B cell (primary cell): ENCODE results near the gene UHRF2. TPM values are rescaled to one million over a fixed set of nuclear protein-coding genes. Genes with fewer than 3 reads are reported as not detected.

Experiments
- ATAC-seq: fragments of 200-7000 bp; cut with Tn5 transposase; one replicate; pipeline ENCODE4 v1.10.0; 2021; ENCODE audit warnings: low read depth, mild to moderate bottlenecking, moderate number of reproducible peaks, moderate library complexity
- CTCF ChIA-PET: fragments of 350-600 bp; sonication (Branson Sonifier 250); formaldehyde crosslinking; loops from one replicate; lab custom pipeline; 2021; ENCODE audit warnings: antibody characterized with exemption, inconsistent platforms; lab: Charles Lee
- POLR2A ChIA-PET: fragments of 350-600 bp; sonication (Branson Sonifier 250); formaldehyde crosslinking; loops from one replicate; lab custom pipeline; 2021; ENCODE audit warnings: antibody characterized with exemption; lab: Charles Lee
- DNase-seq: peaks from one replicate; pipeline ENCODE4 v3.0.0; 2013
- H2AFZ ChIP-seq: 2 replicates; pipeline ENCODE4 v1.6.1; 2012; ENCODE audit warnings: mild to moderate bottlenecking, low read depth, low read length; ENCODE audit not compliant: insufficient read depth, poor library complexity, severe bottlenecking
- H3K27ac ChIP-seq, 2 donors: 1 replicate in 1 of 2; 2 replicates in 1 of 2; pipeline ENCODE4 v1.5.1; 2012 to 2013; ENCODE audit warnings: low read length in 2 of 2, mild to moderate bottlenecking in 2 of 2, moderate library complexity in 1 of 2
- H3K27me3 ChIP-seq, 4 experiments: fragments of 200-600 bp in 1 of 4; sonication (generic) in 1 of 4; replicated peaks in 1 of 4; 1 replicate in 2 of 4; 2 replicates in 2 of 4; pipeline versions ENCODE4 v1.6.1 to v1.7.0; 2013 to 2016; ENCODE audit warnings: low read length in 3 of 4, mild to moderate bottlenecking in 2 of 4, mixed read lengths in 1 of 4, moderate library complexity in 1 of 4; ENCODE audit not compliant: insufficient read depth in 4 of 4, control insufficient read depth in 3 of 4; ENCODE audit errors: control extremely low read depth in 1 of 4
- H3K36me3 ChIP-seq, 2 experiments: replicated peaks in 1 of 2; 1 replicate in 1 of 2; 2 replicates in 1 of 2; pipeline versions ENCODE4 v1.6.1 to v1.7.1; 2013; ENCODE audit warnings: low read length in 1 of 2; ENCODE audit not compliant: insufficient read depth in 2 of 2, control insufficient read depth in 1 of 2; ENCODE audit errors: control extremely low read depth in 1 of 2, extremely low read depth in 1 of 2
- H3K4me1 ChIP-seq, 2 donors: fragments of 200-600 bp in 1 of 2; sonication (generic) in 1 of 2; 1 replicate in 1 of 2; 2 replicates in 1 of 2; pipeline versions ENCODE4 v1.5.1 to v1.6.1; 2013 to 2017; ENCODE audit warnings: low read length in 2 of 2; ENCODE audit not compliant: control insufficient read depth in 2 of 2, insufficient read depth in 2 of 2
- H3K4me2 ChIP-seq: replicated peaks from 2 replicates; pipeline ENCODE3; 2012; ENCODE audit warnings: mild to moderate bottlenecking, low read depth, low read length; ENCODE audit not compliant: poor library complexity, severe bottlenecking
- H3K4me3 ChIP-seq, 5 experiments: fragments of 200-600 bp in 1 of 5; sonication (generic) in 1 of 5; 1 replicate in 3 of 5; 2 replicates in 2 of 5; pipeline versions ENCODE4 v1.5.1 to v1.7.0; 2011 to 2016; ENCODE audit warnings: low read length in 4 of 5, mild to moderate bottlenecking in 4 of 5, low read depth in 2 of 5, control low read depth in 1 of 5, moderate library complexity in 1 of 5; ENCODE audit not compliant: insufficient read depth in 1 of 5; ENCODE audit errors: control extremely low read depth in 1 of 5, extremely low read depth in 1 of 5
- H3K79me2 ChIP-seq: fragments of 200-600 bp; sonication (generic); one replicate; pipeline ENCODE4 v1.6.0; 2016; ENCODE audit warnings: low read length; ENCODE audit not compliant: control insufficient read depth, insufficient read depth
- H3K9ac ChIP-seq: fragments of 200-600 bp; sonication (generic); 2 replicates; pipeline ENCODE4 v1.6.1; 2017; ENCODE audit warnings: mild to moderate bottlenecking, low read length, moderate library complexity
- H3K9me3 ChIP-seq, 3 donors: one replicate each; pipeline versions ENCODE4 v1.6.1 to v1.7.1; 2013; ENCODE audit warnings: low read length in 2 of 3; ENCODE audit not compliant: control insufficient read depth in 2 of 3, insufficient read depth in 1 of 3; ENCODE audit errors: control extremely low read depth in 1 of 3
- H4K20me1 ChIP-seq: 2 replicates; pipeline ENCODE4 v1.6.0; 2012; ENCODE audit warnings: mild to moderate bottlenecking, low read length; ENCODE audit not compliant: insufficient read depth, control insufficient read depth, poor library complexity, severe bottlenecking
- H3K27ac Mint-ChIP-seq: one replicate; pipeline ENCODE4 v1.8.0; 2021; ENCODE audit warnings: mixed read lengths
- H3K27me3 Mint-ChIP-seq: one replicate; pipeline ENCODE4 v1.8.0; 2021; ENCODE audit warnings: mixed read lengths
- H3K4me1 Mint-ChIP-seq: one replicate; pipeline ENCODE4 v1.8.0; 2021; ENCODE audit warnings: mixed read lengths
- H3K4me3 Mint-ChIP-seq: one replicate; pipeline ENCODE4 v1.8.0; 2021; ENCODE audit warnings: mixed read lengths
- H3K9me3 Mint-ChIP-seq: one replicate; pipeline ENCODE4 v1.8.0; 2022; ENCODE audit warnings: mixed read lengths; ENCODE audit not compliant: insufficient read depth
- CTCF ChIP-seq: fragments of 200-600 bp; IDR thresholded peaks from one replicate; pipeline ENCODE4 v1.8.0; 2022; ENCODE audit warnings: antibody characterized with exemption, mild to moderate bottlenecking
- EZH2 ChIP-seq: IDR thresholded peaks from 2 replicates; pipeline ENCODE4 v1.6.1; 2012; ENCODE audit warnings: borderline replicate concordance, low read depth, mild to moderate bottlenecking, moderate library complexity, low read length; ENCODE audit not compliant: insufficient read depth, poor library complexity, severe bottlenecking
- WGBS: methylation state at CpG from one replicate; pipeline ENCODE4 v1.1.5; 2013; ENCODE audit warnings: missing lambda C conversion rate; ENCODE audit not compliant: insufficient coverage; 5-methylcytosine and 5-hydroxymethylcytosine counted together
- intact Hi-C: fragments of 100-400 bp; cut with micrococcal nuclease; formaldehyde crosslinking; loops from one replicate; pipeline ENCODE4 v1.10.0; 2022
- polyA plus RNA-seq: library from polyadenylated mRNA; depleted of rRNA; stranded (reverse); fragments of >200 nt; gene quantifications from 2 replicates; pipeline ENCODE4 v1.2.3, GENCODE V29; 2012
- total RNA-seq, 2 donors: library from RNA; stranded (reverse); fragments of 120-200 nt in 1 of 2; gene quantifications; 1 replicate in 1 of 2; 2 replicates in 1 of 2; pipeline versions ENCODE4 v1.2.3 to v1.2.4, GENCODE V29; 2013 to 2022

UHRF2 gene
- total and polyA plus RNA-seq, 2 donors (not counting 1 experiment from before 2014, with no cell fraction given) = 85.6 to 153 TPM

- CTCF ChIA-PET = interaction anchor here (0.8 to 1.6 kb wide), 2 partner anchors 11 to 78 kb away, joined by 3 read pairs; no protein-coding TSS in a partner anchor
- peaks cover 0 to 4% of the 10 kb centered on the region in 2 experiments for H3K36me3 ChIP-seq
- Mint-ChIP-seq H3K4me3 (no peak overlapping the region), H3K27me3 (no peaks in the 10 kb centered on the region), H3K27ac (peak overlapping the region; percentile 1), H3K9me3 (no peaks in the 10 kb centered on the region), H3K4me1 (peaks cover 41% of the 10 kb centered on the region)
- ATAC-seq = no peak
- H3K4me2 ChIP-seq = peak overlapping the region; percentile 87
- peaks cover 0 to 16% (median 0%) of the 10 kb centered on the region in 3 donors for H3K9me3 ChIP-seq
- intact Hi-C loops = loop anchor here (5.0 to 10.0 kb wide), 3 partner anchors 783 to 1564 kb away; partner anchors contain the start of genes JAK2 and RIC1
- H3K4me1 ChIP-seq = peaks cover 43 to 44% of the 10 kb centered on the region in 2 donors
- no peak overlapping the region for H3K27ac ChIP-seq
- TF ChIP-seq EZH2 (no peak), CTCF (no peak)
- H2AFZ ChIP-seq = no peak overlapping the region
- H3K4me3 ChIP-seq = peak overlapping the region in 1 of 5 experiments; percentile 6
- no peaks in the 10 kb centered on the region for H3K27me3 ChIP-seq
- peaks cover 23% of the 10 kb centered on the region for H4K20me1 ChIP-seq
- WGBS = no CpG with 5 or more reads among the region's 4 CpGs
- DNase-seq = peak; percentile 47
- H3K79me2 ChIP-seq = peaks cover 27% of the 10 kb centered on the region
- no peak overlapping the region for H3K9ac ChIP-seq
- POLR2A ChIA-PET = interaction anchor here (0.7 kb wide), 1 partner anchor 22 kb away, joined by 3 read pairs; no protein-coding TSS in a partner anchor
Measured at GRCh38 chr9:6410633-6411032, 2.4 kb upstream of the UHRF2 start.
